Glutamatergic neuron (in vitro differentiated cells): ENCODE measurements around the gene PTK7. TPM values are rescaled to one million over a fixed set of nuclear protein-coding genes. Genes with fewer than 3 reads are reported as not detected.
"Not testable (repeated sequence)": the region's sequence is repeated elsewhere in the genome, so short reads cannot be mapped to it uniquely, and the experiment has no call there.

Source experiments
- DNase-seq: peaks from one replicate; pipeline ENCODE4 v3.0.0; 2022
- H3K27ac Mint-ChIP-seq: one replicate; pipeline ENCODE4 v1.8.0; 2020; ENCODE audit warnings: mild to moderate bottlenecking, mixed read lengths, inconsistent platforms; ENCODE audit not compliant: unreplicated experiment
- H3K27me3 Mint-ChIP-seq: one replicate; pipeline ENCODE4 v1.8.0; 2020; ENCODE audit warnings: mild to moderate bottlenecking, moderate library complexity, mixed read lengths, inconsistent platforms; ENCODE audit not compliant: unreplicated experiment
- H3K36me3 Mint-ChIP-seq: one replicate; pipeline ENCODE4 v1.8.0; 2020; ENCODE audit warnings: mild to moderate bottlenecking, mixed read lengths, inconsistent platforms; ENCODE audit not compliant: unreplicated experiment
- H3K4me1 Mint-ChIP-seq: one replicate; pipeline ENCODE4 v1.8.0; 2020; ENCODE audit warnings: mild to moderate bottlenecking, low read depth, mixed read lengths, inconsistent platforms; ENCODE audit not compliant: unreplicated experiment
- H3K4me3 Mint-ChIP-seq: one replicate; pipeline ENCODE4 v1.8.0; 2020; ENCODE audit warnings: mild to moderate bottlenecking, mixed read lengths, inconsistent platforms; ENCODE audit not compliant: unreplicated experiment
- H3K9me3 Mint-ChIP-seq: one replicate; pipeline ENCODE4 v1.8.0; 2020; ENCODE audit warnings: mild to moderate bottlenecking, moderate library complexity, mixed read lengths, inconsistent platforms; ENCODE audit not compliant: unreplicated experiment
- CTCF ChIP-seq: fragments of 200-600 bp; sonication (generic); IDR thresholded peaks from one replicate; pipeline ENCODE4 v1.5.0; 2021; ENCODE audit not compliant: partially characterized antibody, unreplicated experiment
- total RNA-seq: library from RNA; stranded (reverse); fragmentation: NEBNext Ultra II Directional; extraction: Animal tissue kit (Norgen Biotek cat#: 25700); gene quantifications from one replicate; pipeline ENCODE4 v1.2.1, GENCODE V29; 2021; ENCODE audit not compliant: unreplicated experiment

PTK7 gene
- total RNA-seq, 1 donor from 2014 or later, result 166 TPM

DNA sequence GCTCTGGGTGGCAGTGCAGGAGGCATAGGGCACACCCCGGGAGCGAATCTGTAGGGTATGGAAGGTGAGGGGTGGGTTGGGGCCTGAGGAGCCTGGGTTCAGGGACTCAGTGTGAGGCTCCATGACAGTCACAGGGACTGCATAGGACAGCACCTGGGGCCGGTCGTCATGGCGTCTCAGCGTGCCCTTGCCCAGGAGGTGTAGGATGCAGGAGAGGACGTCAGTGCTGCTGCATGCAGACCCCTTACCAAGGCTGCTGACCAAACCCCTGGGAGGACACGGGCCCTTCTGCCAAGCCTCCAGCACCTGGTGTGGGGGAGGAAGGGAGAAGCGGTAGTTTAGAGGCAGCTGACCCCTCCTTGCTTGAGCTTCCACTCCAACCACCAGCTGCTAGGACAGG is 38.4 kb upstream of the PTK7 start:
- H3K36me3 Mint-ChIP-seq, result no peaks in the 10 kb centered on the region
- no peak for TF ChIP-seq CTCF
- no peak overlapping the region for H3K4me3 Mint-ChIP-seq
- H3K9me3 Mint-ChIP-seq, result no peaks in the 10 kb centered on the region
- peaks cover 8% of the 10 kb centered on the region for H3K27me3 Mint-ChIP-seq
- peaks cover 2% of the 10 kb centered on the region for H3K4me1 Mint-ChIP-seq
- H3K27ac Mint-ChIP-seq, result no peak overlapping the region
- no peak for DNase-seq

GRCh38 chr6:43038727-43039126 is 37.4 kb upstream of the PTK7 start:
- H3K9me3 Mint-ChIP-seq, result no peaks in the 10 kb centered on the region
- no peak for TF ChIP-seq CTCF
- no peaks in the 10 kb centered on the region for H3K36me3 Mint-ChIP-seq
- no peak overlapping the region for H3K27ac Mint-ChIP-seq
- peaks cover 8% of the 10 kb centered on the region for H3K27me3 Mint-ChIP-seq
- no peak for DNase-seq
- no peak overlapping the region for H3K4me3 Mint-ChIP-seq
- peaks cover 2% of the 10 kb centered on the region for H3K4me1 Mint-ChIP-seq

- TF ChIP-seq CTCF, result no peak
- Mint-ChIP-seq H3K4me1 (peaks cover 2% of the 10 kb centered on the region), H3K27me3 (peaks cover 8% of the 10 kb centered on the region), H3K36me3 (no peaks in the 10 kb centered on the region), H3K9me3 (no peaks in the 10 kb centered on the region), H3K27ac (no peak overlapping the region), H3K4me3 (no peak overlapping the region)
- DNase-seq, result no peak
These were observed 35.4 kb upstream of the PTK7 start for GRCh38 chr6:43040542-43041257.

DNA sequence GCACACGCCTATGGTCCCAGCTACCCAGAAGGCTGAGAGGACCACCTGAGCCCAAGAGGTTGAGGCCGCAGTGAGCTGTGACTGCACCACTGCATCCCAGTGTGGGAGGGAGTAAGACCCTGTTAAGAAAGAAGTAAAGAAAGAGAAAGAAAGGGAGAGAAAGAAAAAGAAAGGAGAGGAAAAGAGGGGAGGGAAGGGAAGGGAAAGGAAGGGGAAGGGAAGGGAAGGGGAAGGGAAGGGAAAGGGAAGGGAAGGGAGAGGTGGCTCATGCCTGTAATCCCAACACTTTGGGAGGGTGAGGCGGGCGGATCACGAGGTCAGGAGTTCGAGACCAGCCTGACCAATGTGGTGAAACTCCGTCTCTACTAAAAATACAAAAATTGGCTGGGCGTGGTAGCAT is 34.6 kb upstream of the PTK7 start:
- H3K27ac Mint-ChIP-seq, DNase-seq, H3K4me3 Mint-ChIP-seq, H3K9me3 Mint-ChIP-seq, H3K36me3 Mint-ChIP-seq, H3K4me1 Mint-ChIP-seq: not testable (repeated sequence)
- H3K27me3 Mint-ChIP-seq, result peaks cover 11% of the 10 kb centered on the region

GRCh38 chr6:43043310-43043709 is 32.8 kb upstream of the PTK7 start:
- no peaks in the 10 kb centered on the region for H3K4me1 Mint-ChIP-seq
- H3K36me3 Mint-ChIP-seq, result no peaks in the 10 kb centered on the region
- no peak for TF ChIP-seq CTCF
- DNase-seq, result no peak
- H3K9me3 Mint-ChIP-seq, result peaks cover 2% of the 10 kb centered on the region
- H3K4me3 Mint-ChIP-seq, result no peak overlapping the region
- peaks cover 9% of the 10 kb centered on the region for H3K27me3 Mint-ChIP-seq
- no peak overlapping the region for H3K27ac Mint-ChIP-seq
